Measurements from ENCODE around the gene CD93.

CD93 gene, protein sequence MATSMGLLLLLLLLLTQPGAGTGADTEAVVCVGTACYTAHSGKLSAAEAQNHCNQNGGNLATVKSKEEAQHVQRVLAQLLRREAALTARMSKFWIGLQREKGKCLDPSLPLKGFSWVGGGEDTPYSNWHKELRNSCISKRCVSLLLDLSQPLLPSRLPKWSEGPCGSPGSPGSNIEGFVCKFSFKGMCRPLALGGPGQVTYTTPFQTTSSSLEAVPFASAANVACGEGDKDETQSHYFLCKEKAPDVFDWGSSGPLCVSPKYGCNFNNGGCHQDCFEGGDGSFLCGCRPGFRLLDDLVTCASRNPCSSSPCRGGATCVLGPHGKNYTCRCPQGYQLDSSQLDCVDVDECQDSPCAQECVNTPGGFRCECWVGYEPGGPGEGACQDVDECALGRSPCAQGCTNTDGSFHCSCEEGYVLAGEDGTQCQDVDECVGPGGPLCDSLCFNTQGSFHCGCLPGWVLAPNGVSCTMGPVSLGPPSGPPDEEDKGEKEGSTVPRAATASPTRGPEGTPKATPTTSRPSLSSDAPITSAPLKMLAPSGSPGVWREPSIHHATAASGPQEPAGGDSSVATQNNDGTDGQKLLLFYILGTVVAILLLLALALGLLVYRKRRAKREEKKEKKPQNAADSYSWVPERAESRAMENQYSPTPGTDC

DNA sequence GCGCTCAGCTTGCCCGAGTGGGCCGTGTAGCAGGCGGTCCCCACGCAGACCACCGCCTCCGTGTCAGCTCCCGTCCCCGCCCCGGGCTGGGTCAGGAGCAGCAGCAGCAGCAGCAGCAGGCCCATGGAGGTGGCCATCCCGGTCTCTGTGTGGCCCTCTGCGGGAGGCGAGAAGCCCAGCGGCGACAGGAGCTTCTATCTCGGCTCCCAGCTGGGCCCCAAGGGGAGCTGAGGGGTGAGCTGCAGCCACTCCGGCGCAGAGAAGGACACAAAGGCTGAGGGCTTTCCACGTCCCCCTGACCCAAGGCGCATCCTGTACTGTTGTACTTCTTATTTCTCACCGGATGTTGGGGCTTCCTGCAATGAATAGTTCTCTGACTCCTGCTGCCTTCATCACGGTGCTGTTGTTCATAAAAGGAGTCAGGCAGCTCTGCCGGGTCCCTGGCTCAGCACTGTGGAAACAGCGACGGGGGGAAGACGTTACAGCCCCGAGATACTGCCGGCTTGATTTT is at the start of gene CD93:
Gene CD93 (minus strand): TSS at position 269 of the 511 bp plus-strand sequence. CDS start 132 bp downstream, at position 137.
- no peak for FAIRE-seq

DNA sequence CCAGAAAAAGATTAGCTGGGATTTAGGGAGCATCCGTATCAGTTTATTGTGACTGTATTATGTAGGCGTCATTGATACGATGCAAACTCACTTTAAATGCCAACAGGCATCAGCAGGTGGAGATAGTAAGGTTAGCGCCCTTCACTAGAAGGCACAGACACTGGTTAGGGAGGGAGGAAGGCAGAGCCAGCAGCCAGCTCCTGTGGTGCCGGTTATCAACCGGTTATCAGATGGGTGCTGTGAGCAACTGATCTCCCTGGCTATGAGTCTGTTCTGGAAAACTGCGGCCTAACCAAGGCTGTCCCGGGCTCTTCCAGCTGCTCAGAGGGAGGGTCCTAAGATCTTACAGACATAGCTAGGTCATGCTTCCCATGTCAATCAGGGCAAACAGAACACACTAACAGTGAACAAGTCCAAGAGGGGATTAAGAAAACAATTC is 47.5 kb upstream of the CD93 start:
- no peak for FAIRE-seq

DNA sequence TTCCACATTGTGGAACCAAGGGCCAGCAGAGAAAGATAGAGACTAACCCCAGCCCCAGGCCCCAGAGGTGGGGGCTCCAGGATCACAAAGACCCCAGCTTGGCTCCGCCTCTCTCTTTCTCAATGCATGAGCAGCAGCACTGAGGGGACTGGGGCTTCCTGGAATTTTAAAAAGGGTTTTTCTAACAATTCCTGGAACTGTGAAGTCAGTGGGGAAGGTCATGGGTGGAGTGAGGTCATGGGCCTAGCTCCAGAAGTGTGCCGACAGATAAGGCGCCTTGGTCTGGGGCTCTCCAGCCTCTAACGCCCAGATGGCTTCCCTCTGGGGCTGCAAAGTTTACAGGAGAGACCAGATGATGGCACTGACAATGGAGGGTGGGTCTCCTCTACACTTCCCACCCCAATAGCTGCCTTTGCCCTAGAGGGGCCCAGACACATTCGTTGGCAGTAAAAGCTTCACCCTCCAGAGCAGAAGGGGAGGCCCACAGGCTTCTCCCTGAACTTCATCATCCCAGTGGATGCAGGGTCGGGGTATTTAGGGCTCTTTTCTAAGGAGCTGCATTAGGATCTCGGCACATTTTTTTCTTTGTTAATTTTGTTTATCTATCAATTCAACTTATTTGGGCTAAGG is 46.9 kb upstream of the CD93 start:
- FAIRE-seq = no peak

DNA sequence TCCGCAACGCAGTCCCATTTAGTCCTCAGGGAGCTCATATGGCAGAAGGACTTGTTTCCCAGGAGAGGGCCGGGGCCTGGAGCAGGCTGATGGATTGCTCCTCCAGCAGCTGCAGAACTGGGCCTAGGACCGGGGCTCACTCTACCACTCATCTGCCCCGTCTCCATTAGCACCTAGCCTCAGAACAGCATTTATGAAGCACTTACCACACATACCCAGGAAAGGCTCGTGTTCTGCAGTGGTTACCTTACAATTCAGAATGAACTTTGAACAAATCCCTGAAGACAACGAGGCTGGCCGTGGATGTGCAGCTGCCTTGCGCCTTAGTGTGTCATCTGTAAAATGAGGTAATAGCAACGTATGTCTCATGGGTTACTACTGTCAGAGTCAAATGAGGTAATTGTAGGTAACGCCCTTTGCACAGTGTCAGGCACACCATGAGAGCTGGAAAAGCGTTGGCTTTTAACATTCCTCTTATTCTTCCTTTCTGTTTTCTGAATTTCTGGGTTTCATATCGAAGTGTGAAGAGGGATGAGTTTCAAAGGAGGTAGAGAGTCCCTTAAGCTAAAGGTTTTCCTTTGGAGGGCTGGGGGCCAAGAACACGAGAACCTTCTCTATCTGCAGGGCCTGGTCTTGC is 46.3 kb upstream of the CD93 start:
- no peak for FAIRE-seq

DNA sequence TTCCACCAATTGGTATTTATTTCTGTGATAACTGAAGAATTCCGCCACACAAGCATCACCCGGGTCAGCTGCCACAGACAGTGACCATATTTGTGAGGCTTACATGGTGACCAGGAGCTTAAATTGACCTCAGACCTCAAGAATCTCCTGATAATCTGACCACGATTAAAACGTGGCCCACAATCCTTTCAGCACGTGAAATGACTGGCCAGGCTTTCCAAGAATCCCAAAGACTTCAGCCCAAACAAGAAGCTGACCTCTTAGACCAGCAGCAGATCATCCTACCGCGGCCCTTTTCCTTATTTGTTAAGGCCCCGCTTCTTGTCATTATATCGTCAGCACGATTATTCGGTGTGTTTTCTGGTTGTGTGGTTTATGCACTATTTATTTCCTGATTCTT is 45.6 kb upstream of the CD93 start:
- no peak for FAIRE-seq

DNA sequence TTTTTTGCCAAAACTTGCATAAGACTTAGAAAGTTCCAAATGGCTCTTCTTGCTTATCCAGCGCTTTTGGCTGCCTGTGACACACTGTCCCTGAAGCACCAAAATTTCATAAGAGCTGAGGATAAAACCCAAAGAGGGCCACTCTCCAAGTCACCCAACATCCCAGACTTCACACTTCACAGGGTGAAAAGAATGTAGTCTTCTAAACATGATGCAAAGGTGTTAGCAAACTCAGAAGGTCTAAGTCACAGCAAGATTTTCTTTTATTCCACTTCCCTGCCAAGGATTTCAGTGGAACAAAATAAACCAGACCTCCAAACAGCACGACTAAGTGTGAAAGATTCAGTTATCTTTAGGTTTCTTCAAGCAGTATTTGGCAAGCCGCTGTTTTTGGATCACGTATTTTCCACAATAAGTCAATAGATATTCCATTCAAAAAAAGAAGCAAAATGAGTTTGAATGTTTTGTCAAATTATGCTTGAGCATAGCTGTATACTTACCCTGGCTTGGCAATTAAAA is 44.6 kb upstream of the CD93 start:
- no peak for FAIRE-seq

DNA sequence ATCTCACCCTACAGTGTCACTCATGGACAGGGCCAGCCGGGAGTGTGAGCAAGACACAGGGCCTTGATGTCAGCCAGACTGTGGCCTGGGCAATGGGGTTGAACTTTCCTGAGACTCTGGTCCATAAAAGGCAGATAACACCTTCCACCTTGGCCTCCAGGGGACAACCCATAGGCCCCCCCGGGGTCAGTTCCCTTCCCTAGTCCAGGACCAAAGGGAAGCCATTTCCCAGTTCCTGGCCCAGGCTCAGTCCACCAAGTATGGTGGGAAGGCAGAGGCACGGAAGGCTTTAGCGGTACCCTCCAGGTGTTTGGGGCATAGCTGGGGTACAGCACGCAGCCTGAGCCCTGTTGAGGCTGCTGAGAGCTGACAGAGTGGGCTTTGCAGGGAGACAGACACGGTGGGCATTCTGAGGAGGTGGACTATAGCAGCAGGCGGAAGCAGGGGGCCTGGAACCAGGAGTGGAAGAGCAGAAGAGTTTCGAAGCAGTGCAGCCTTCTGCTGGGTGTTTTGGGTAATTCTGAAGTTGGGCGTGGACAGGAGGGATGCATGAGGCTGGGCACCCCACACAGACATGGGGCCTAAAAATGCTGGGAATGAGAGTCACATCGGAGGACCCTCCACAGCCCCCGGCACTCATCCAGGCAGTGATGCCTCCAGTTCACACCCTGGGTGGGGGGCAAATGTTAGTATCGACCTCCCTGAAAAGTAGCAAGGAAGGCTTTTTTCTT is 43.9 kb upstream of the CD93 start:
- FAIRE-seq = no peak

DNA sequence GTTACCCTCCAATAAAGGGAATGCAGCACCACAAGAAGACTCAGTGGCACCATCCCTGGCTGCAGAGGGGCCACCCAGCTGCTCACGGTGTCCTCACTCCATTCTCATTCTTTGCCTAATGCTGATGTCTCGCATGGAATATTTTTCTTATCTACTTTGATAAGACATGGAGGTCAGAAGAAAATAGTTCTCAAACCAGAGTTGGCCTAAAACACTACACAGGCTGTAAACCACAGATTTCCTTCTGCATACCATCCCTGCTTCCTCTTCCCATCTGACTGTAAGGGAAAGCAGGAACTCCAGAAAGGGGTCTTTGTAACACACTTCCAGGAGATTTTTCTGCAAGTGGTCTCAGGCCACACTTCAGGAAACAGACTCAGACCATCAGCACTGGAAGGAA is 43.1 kb upstream of the CD93 start:
- FAIRE-seq = no peak

DNA sequence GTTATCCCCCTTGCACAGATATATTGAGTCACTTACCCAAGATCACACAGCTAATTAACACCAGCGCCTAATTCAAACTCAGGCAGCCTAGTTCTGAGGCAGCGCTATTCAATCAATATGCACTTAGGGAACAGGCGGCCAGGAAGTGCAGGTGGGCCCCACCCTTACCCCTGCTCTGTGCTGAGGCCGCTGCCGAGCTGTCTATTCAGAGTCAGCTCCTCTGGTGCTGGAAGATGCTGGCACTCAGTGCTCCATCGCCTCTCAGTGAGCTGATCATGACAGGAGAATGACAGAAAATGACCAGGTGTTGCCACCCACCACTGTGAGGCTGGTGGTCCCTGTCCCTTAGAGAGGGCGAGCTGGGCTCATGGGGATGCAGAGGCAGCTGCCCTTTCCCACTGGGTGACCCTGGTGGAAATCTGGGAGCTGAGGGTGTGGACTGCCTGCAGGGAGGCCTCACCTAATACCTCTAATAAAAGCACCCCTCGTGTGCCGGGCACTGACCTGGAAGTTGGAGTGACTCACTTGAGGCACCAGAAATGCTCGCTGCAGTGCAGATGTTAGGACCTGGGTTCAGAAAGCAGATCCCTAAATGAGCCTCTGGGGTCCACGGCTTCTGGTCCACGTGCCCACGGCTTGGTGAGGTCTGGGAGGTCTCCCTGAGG is 42.5 kb upstream of the CD93 start:
- no peak for FAIRE-seq

DNA sequence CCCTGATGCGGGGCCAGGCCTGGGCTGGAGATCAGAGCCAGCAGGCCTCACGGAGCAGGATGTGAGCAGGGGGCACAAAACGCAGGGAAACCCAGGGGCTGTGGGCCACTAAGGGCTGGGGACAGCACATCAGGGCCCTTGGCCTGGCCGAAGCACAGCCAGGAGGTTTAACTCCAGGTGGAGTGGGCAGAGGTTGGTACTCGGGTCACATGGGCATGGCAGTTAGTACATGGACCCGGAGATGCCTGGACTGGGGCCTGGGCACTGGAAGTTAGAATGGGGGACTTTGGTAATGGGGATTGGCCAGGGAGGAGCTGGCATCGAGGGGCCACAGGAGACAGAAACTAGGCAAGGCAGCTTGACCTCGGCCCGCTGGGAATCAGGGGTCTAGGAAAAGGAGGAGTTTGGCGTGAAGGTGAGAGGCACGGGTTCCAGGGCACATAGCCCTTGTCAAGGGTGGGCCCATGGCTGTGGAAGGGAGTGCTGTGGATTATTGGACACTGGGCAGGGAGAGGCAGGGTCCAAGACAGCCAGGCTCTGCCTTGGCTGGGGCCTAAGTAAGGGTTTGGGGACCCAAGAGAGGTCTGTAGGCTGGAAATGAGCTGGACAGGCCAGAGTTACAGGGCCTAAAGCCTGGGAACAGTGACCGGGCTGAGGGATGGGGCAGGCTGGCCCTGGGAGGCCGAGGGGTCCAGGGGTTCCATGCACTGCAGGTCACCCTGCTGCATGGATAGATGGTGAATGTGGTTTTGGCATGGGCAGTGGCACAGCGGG is 41.6 kb upstream of the CD93 start:
- FAIRE-seq = no peak

DNA sequence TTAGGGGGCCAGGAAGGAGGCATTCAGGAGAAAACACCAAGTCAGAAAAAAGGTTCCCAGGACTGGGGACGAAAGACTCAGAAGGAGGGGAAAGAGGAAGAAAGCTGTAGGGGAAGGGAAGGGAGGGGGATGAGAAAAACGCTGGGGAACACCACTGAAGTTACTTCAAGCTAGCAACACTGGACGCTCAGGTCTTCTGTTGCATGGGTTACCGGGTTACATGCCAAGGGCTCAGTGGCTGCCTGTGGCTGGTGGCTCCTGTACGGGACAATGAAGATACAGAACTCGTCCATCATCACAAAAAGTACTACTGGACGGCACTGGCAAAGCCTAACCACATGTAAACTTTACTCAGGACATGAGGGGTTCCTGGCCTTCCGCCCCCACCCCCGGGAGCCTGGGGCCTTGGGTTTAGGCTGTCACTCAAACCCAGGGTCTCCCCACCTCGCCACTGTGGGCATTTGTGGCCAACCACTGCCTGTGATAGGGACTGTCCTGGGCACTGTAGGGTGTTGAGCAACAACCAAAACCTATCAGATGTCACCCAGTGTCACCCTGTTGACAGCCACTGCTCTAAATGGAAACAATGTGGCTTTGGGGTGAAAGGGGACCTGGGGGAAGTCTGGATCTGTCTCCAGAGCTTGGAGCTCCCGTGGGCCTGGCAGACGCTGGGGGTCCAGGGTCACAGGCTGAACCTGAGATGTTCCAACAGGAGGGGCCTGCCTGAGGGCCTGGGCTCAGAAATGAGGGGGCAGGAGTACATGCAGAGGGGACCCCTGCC is 40.3 kb upstream of the CD93 start:
- FAIRE-seq = no peak

DNA sequence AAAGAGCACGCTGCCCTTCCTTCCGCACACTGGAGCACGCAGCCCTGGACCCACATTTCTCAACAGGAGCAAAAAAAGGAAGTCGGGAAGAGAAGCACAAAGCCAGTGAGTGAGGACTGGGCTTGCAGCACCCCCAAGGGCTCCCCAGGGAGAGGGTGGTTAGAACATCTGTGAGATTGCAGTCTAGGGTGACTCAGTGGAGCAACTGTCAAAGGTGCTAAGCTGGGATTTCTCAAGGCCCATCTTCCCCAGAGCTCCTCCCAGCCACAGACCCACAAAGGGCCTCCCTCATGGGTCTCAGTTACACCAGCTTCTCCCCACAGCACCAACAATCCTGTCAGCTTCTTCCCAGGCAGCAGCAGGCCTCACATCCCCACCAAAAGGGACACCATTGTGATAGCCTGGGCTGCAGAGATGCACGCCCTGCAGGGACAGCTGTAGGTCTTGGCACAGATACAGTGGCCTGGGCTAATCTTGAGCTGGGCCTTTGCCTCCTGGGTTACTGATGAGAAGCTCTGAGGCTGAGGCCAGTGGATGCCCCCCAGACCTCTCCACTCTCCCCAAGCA is 39.6 kb upstream of the CD93 start:
- no peak for FAIRE-seq

DNA sequence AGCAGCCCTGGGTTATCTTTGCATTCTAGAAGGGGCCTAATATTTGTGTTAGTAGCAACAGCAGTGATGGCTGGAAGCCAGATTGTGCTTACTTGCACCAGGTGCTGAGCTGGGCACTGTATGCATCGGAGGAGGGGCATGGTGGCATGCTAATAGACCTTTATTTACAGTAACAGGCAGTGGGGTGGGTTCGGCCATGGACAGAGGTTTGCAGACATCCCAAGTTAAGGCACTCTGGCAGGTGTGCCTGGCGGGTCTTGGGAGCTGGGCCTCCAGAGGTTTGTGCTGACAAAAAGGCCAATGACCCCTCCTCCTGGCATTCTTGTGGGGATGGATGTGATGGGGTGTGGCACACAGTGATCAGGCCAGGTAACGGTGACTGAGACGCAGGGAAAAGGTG is 39.0 kb upstream of the CD93 start:
- no peak for FAIRE-seq

DNA sequence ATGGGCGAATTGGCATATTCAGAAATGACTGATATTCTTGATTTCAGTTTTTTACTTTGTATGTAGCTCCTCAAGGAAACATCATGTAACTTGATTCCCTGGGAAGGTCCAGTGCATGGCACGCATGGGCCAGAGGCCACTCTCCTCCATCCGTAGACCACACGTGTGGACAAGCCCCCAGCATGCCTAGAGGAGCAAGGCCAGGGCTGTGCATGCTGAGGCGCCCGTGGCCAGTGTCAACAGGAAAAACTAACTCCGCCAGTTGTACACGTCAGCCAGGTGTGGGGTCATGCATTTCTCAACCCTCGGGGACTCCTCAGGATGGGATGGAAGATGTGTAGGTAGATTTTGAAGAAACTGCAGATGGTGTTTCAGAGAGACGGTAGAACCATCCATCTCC is 37.8 kb upstream of the CD93 start:
- FAIRE-seq = no peak

DNA sequence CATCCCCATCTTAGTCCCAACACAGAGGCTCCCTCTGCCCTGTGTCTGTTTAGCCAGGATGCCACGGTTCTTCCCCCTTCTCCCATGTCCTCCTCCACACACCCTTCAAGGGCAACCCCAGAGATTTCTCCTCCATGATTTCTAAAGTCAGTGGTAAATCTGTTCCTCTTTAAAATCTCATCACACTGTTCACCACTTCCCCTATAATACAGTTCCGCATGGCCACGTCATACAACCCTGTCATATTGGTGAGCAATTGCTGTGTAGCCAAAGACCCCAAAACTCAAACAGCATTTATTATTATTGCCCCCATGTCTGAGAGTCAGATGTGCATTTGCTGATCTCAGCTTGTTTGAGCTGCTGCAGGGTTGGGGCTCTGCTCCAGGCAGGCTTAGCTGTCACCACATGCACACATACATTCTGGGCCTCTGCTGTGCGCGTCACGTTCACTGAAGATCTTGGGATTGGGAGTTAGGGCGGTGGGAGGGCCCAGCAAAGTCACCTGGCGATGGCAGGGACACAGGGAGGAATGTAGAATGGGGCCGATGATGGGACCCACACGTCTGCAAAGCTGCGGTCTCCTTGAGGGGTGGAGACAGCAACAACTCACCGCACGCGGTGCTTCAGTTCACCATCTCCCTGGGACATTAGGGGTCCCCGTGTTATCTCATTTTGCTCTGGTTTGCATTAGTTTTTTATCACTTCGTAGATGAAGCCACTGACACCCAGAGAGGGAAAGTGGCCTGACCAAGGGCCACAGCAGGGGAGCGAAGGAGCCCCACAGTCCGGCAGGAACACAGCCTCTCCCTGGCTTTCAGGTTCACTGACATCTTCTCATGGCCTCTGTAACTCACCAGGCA is 36.9 kb upstream of the CD93 start:
- FAIRE-seq = no peak

DNA sequence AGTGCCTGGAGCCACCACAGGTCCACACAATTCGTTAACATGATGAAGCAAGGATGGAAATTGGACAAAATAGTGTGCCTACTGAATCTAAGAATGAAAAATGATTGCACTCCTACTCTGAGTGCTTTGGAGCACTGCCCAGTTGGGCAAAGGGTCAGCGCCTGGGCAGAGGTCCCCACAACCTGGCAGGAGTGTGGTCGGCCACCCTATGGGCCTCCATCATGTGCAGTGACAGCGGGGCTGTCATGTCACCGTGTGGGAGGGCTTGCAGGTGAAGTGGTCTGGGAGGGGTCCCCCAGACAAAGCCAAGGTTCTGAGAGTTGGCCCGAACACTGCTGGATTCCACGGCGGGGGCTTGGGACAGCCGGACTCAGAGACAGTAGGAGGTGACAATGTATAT is 36.2 kb upstream of the CD93 start:
- FAIRE-seq = no peak

DNA sequence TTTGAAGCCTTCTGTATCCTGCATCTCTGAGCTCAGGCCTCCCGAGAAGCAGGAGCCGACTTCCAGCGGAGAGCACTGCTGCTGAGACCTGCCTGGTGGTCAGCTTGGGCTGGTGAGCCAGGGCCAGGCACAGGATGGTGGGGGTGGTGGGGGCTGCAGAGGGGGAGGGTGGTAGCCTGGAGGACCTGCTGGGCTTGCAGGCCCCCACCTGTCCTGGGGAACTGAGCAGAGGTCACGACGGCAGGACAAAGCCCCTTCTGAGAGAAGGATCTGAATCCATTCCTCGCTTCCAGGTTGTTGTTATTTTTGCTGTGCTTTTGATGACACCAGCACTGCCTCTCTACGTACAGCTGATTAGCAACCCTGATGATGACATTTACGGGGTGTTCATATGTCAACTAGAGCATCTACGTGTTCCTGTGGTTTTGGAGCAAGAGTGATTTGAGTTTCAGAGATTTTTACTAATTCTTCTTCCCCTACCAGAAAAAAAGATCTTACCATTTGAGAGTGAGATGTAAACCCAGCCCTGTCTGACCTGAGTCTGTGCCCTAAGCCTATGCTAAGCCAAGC is 35.7 kb upstream of the CD93 start:
- FAIRE-seq = no peak

All from islet of Langerhans (tissue), 1 donor.